Neuron (in vitro differentiated cells): ENCODE data around the gene NTMT2.

Source experiments
- H2AFZ ChIP-seq: one replicate; pipeline ENCODE4 v1.6.1; 2013; ENCODE audit warnings: low read depth, mild to moderate bottlenecking, inconsistent platforms, low read length, moderate library complexity
- H3K27me3 ChIP-seq: one replicate; pipeline ENCODE4 v1.6.1; 2013; ENCODE audit warnings: low read length; ENCODE audit not compliant: insufficient read depth
- H3K36me3 ChIP-seq: one replicate; pipeline ENCODE4 v1.6.1; 2013; ENCODE audit warnings: low read length; ENCODE audit not compliant: insufficient read depth
- H3K4me1 ChIP-seq: one replicate; pipeline ENCODE4 v1.6.1; 2013; ENCODE audit warnings: low read length; ENCODE audit not compliant: insufficient read depth
- H3K4me3 ChIP-seq: 2 replicates; pipeline ENCODE4 v1.5.1; 2013; ENCODE audit warnings: mild to moderate bottlenecking, low read length, moderate library complexity
- H3K9me3 ChIP-seq: one replicate; pipeline ENCODE4 v1.6.1; 2013; ENCODE audit warnings: low read length

Gene NTMT2

GRCh38 chr1:170134521-170134920 lies 11.2 kb upstream of the NTMT2 start:
- Histone ChIP-seq H3K9me3 (no peaks in the 10 kb centered on the region), H3K27me3 (no peaks in the 10 kb centered on the region), H3K4me1 (no peaks in the 10 kb centered on the region), H3K36me3 (no peaks in the 10 kb centered on the region), H3K4me3 (no peak overlapping the region), H2AFZ (no peak overlapping the region)

DNA sequence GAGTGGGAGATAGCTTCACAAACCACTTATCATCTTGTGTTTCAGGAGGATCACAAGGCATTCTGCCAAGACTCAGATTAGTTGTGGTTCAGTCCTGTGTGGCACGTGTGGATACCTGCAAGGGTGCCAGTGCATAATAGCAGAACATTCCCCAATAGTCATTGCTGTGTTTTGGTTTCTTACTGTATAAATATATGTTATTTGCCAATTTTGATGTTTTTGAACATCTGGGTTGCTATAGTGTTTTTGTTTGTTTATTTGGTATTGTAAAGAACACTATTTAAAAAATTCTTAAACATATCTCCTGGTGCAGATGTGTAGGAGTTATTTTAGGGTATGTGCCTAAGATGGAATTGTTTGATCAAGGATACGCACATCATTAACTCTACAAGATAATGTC lies 5.4 kb upstream of the NTMT2 start:
- Histone ChIP-seq H3K27me3 (no peaks in the 10 kb centered on the region), H3K4me3 (no peak overlapping the region), H3K36me3 (no peaks in the 10 kb centered on the region), H3K9me3 (no peaks in the 10 kb centered on the region), H3K4me1 (peaks cover 2% of the 10 kb centered on the region), H2AFZ (no peak overlapping the region)

- Histone ChIP-seq H2AFZ (no peak overlapping the region), H3K9me3 (no peaks in the 10 kb centered on the region), H3K27me3 (no peaks in the 10 kb centered on the region), H3K4me1 (peaks cover 24% of the 10 kb centered on the region), H3K36me3 (no peaks in the 10 kb centered on the region), H3K4me3 (no peak overlapping the region)
Measured at GRCh38 chr1:170145061-170145460, 698 bp upstream of the NTMT2 start.

- no peak overlapping the region for H2AFZ ChIP-seq
- H3K27me3 ChIP-seq = no peaks in the 10 kb centered on the region
- no peaks in the 10 kb centered on the region for H3K36me3 ChIP-seq
- no peak overlapping the region for H3K4me3 ChIP-seq
- H3K9me3 ChIP-seq = no peaks in the 10 kb centered on the region
- peaks cover 24% of the 10 kb centered on the region for H3K4me1 ChIP-seq
Measured at GRCh38 chr1:170146720-170147263, 1.0 kb downstream of the NTMT2 start.

- H3K36me3 ChIP-seq = no peaks in the 10 kb centered on the region
- no peak overlapping the region for H3K4me3 ChIP-seq
- no peak overlapping the region for H2AFZ ChIP-seq
- no peaks in the 10 kb centered on the region for H3K9me3 ChIP-seq
- H3K27me3 ChIP-seq = no peaks in the 10 kb centered on the region
- H3K4me1 ChIP-seq = peaks cover 24% of the 10 kb centered on the region
Measured at GRCh38 chr1:170149241-170149640, 3.5 kb downstream of the NTMT2 start.

DNA sequence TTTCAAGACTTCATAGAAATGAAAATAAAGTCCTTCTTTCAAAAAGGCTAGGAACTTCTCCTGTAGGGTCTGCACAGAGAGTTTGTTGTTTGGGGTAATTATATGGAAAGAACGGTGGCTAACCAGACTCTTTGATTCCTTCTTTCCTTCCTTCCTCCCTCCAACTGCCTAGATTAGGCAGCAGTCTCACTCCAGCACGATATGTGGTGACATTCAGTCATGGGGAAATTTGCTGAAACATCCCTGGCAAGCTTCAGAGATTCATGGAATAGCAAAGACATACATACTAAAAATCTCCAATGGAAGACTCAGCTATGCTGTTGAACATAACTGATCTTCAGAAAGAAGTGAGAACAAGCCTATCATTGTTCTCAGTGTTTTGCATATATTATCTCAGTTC lies 4.3 kb downstream of the NTMT2 start:
- H3K27me3 ChIP-seq = no peaks in the 10 kb centered on the region
- no peaks in the 10 kb centered on the region for H3K9me3 ChIP-seq
- no peak overlapping the region for H3K4me3 ChIP-seq
- no peak overlapping the region for H2AFZ ChIP-seq
- H3K4me1 ChIP-seq = peaks cover 24% of the 10 kb centered on the region
- no peaks in the 10 kb centered on the region for H3K36me3 ChIP-seq

GRCh38 chr1:170150921-170151320 lies 5.2 kb downstream of the NTMT2 start:
- Histone ChIP-seq H3K4me3 (no peak overlapping the region), H3K27me3 (no peaks in the 10 kb centered on the region), H3K4me1 (peaks cover 16% of the 10 kb centered on the region)

GRCh38 chr1:170153417-170153816 lies 7.7 kb downstream of the NTMT2 start:
- no peaks in the 10 kb centered on the region for H3K36me3 ChIP-seq
- no peak overlapping the region for H2AFZ ChIP-seq
- H3K27me3 ChIP-seq = no peaks in the 10 kb centered on the region
- no peaks in the 10 kb centered on the region for H3K9me3 ChIP-seq
- no peaks in the 10 kb centered on the region for H3K4me1 ChIP-seq
- no peak overlapping the region for H3K4me3 ChIP-seq

More at GRCh38 chr1:170150921-170151320, 5.2 kb downstream of the NTMT2 start:
- no peaks in the 10 kb centered on the region for H3K36me3 ChIP-seq
- H3K9me3 ChIP-seq = no peaks in the 10 kb centered on the region
- H2AFZ ChIP-seq = no peak overlapping the region

DNA sequence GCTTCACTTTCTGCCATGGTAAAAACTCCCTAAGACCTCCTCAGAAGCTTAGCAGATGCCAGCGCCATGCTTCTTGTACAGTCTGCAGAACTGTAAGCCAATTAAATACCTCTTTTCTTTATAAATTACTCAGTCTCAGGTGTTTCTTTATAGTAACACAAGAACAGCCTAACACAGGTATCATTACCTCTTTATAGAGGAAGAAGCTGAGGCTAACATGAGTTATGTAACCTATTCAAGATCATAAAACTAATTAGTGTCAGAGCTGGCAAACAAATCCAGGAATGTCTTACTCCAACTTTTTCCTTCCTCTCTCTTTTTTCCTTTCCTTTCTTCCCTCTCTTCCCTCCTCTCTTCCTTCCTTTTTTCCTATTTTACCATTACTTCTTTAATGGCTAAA lies 9.3 kb downstream of the NTMT2 start:
- H3K36me3 ChIP-seq = no peaks in the 10 kb centered on the region
- no peaks in the 10 kb centered on the region for H3K9me3 ChIP-seq
- no peaks in the 10 kb centered on the region for H3K4me1 ChIP-seq
- no peak overlapping the region for H3K4me3 ChIP-seq
- no peak overlapping the region for H2AFZ ChIP-seq
- H3K27me3 ChIP-seq = no peaks in the 10 kb centered on the region

- H3K4me1 ChIP-seq = no peaks in the 10 kb centered on the region
Measured at GRCh38 chr1:170156594-170156993, 10.8 kb downstream of the NTMT2 start.

DNA sequence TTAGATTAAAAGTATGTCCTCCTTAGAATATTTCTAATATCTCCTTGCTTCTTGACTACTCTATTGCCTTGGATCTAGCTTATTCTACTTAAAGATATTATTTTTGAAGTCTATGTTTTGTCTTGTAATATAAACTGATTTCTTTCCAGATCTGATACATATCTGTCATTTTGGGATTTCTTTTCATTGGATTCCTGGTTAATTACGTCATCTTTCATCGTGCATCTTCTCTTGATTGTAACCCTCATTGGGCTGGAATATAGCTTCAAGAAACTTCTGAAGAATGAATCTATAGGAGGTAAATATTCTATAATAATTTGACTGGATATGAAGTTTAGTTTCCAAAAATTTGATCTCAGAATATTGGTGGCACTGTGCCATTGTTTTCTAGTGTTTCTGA lies 12.1 kb downstream of the NTMT2 start:
- Histone ChIP-seq H3K4me3 (no peak overlapping the region), H3K36me3 (no peaks in the 10 kb centered on the region), H3K27me3 (peaks cover under 1% of the 10 kb centered on the region), H2AFZ (no peak overlapping the region), H3K4me1 (no peaks in the 10 kb centered on the region), H3K9me3 (no peaks in the 10 kb centered on the region)

More at GRCh38 chr1:170156594-170156993, 10.8 kb downstream of the NTMT2 start:
- Histone ChIP-seq H3K27me3 (no peaks in the 10 kb centered on the region), H3K9me3 (no peaks in the 10 kb centered on the region), H3K36me3 (no peaks in the 10 kb centered on the region), H2AFZ (no peak overlapping the region), H3K4me3 (no peak overlapping the region)

- H3K36me3 ChIP-seq = no peaks in the 10 kb centered on the region
- no peaks in the 10 kb centered on the region for H3K4me1 ChIP-seq
- no peak overlapping the region for H3K4me3 ChIP-seq
- H2AFZ ChIP-seq = no peak overlapping the region
- no peaks in the 10 kb centered on the region for H3K9me3 ChIP-seq
- peaks cover 3% of the 10 kb centered on the region for H3K27me3 ChIP-seq
Measured at GRCh38 chr1:170162459-170163246, 16.9 kb downstream of the NTMT2 start.

- H3K4me1 ChIP-seq = no peaks in the 10 kb centered on the region
- H2AFZ ChIP-seq = no peak overlapping the region
Measured at GRCh38 chr1:170164103-170164763, 18.5 kb downstream of the NTMT2 start.

More at GRCh38 chr1:170164103-170164763, 18.5 kb downstream of the NTMT2 start:
- H3K36me3 ChIP-seq = no peaks in the 10 kb centered on the region
- peaks cover 3% of the 10 kb centered on the region for H3K27me3 ChIP-seq
- no peaks in the 10 kb centered on the region for H3K9me3 ChIP-seq
- no peak overlapping the region for H3K4me3 ChIP-seq
